K562 (cell line): Measurements from ENCODE around the gene SERTAD3. TPM values are rescaled to one million over a fixed set of nuclear protein-coding genes. Genes with fewer than 3 reads are reported as not detected.
"Not testable (repeated sequence)": the region's sequence is repeated elsewhere in the genome, so short reads cannot be mapped to it uniquely, and the experiment has no call there.

Experiments used
- ATAC-seq: fragments of 200-7000 bp; cut with Tn5 transposase; 3 replicates; pipeline ENCODE4 v1.9.1; 2020; ENCODE audit warnings: moderate library complexity
- BruUV-seq: library from RNA; stranded (reverse); fragments of 400-500 nt; replicated peaks from 2 replicates; lab custom pipeline; 2021; lab: Mats Ljungman, UMichigan
- CTCF ChIA-PET: fragments of 300-600 bp; formaldehyde crosslinking; extraction: SDS; loops from one replicate; lab custom pipeline; 2021; ENCODE audit warnings: low intra/inter-chr PET ratio; lab: Yijun Ruan, JAX
- POLR2A ChIA-PET: fragments of 300-600, 350-650 bp; sonication (Branson Sonifier 250); formaldehyde crosslinking; extraction: SDS; loops from one replicate; lab custom pipeline; 2021; ENCODE audit warnings: antibody characterized with exemption, inconsistent platforms; lab: Yijun Ruan, JAX
- DNase-seq, 4 experiments: peaks; one replicate each; pipeline versions ENCODE4 v3.0.0 to v3.0.0-alpha.2; 2011 to 2018; ENCODE audit warnings: low spot score in 3 of 4, mixed read lengths in 3 of 4; ENCODE audit errors: extremely low read depth in 1 of 4
- FAIRE-seq: peaks from 2 replicates; lab custom pipeline; 2011; peaks lifted over from hg19 to GRCh38; lab: Jason Lieb, UNC
- H2AFZ ChIP-seq: 2 replicates; pipeline ENCODE4 v1.6.0; 2011; ENCODE audit warnings: low read depth, low read length, control low read depth, inconsistent platforms
- H3K27ac ChIP-seq: fragments of 200-600 bp; 3 replicates; pipeline ENCODE4 v1.8.0; 2011; ENCODE audit warnings: low read depth, mild to moderate bottlenecking, control low read depth, inconsistent platforms, low read length, moderate library complexity, mixed read lengths; ENCODE audit errors: extremely low read depth
- H3K27me3 ChIP-seq, 2 experiments: fragments of 300-600 bp in 1 of 2; 2 replicates in 1 of 2; 3 replicates in 1 of 2; pipeline versions ENCODE4 v1.6.0 to v1.8.0; 2011; ENCODE audit warnings: inconsistent platforms in 2 of 2, low read length in 2 of 2, mild to moderate bottlenecking in 1 of 2, mixed read lengths in 1 of 2, moderate library complexity in 1 of 2; ENCODE audit not compliant: control insufficient read depth in 2 of 2, insufficient read depth in 2 of 2
- H3K36me3 ChIP-seq: fragments of 300-600 bp; 3 replicates; pipeline ENCODE4 v1.8.0; 2011; ENCODE audit warnings: mild to moderate bottlenecking, low read length, inconsistent platforms; ENCODE audit not compliant: control insufficient read depth, insufficient read depth
- H3K4me1 ChIP-seq, 2 experiments: fragments of 200-600 bp in 1 of 2; replicated peaks in 1 of 2; 2 replicates in 1 of 2; 3 replicates in 1 of 2; pipeline versions ENCODE4 v1.5.1 to v1.8.0; 2011; ENCODE audit warnings: inconsistent platforms in 2 of 2, low read length in 2 of 2, mild to moderate bottlenecking in 1 of 2, mixed read lengths in 1 of 2, moderate library complexity in 1 of 2; ENCODE audit not compliant: control insufficient read depth in 2 of 2, insufficient read depth in 2 of 2
- H3K4me2 ChIP-seq: 2 replicates; pipeline ENCODE4 v1.6.1; 2011; ENCODE audit warnings: low read length, control low read depth, inconsistent platforms, mixed read lengths; ENCODE audit not compliant: insufficient read depth
- H3K4me3 ChIP-seq: fragments of 200-600 bp; sonication (generic), shearing (Covaris generic); 2 replicates; pipeline ENCODE4 v1.5.1; 2016; ENCODE audit warnings: control low read depth, inconsistent platforms
- H3K79me2 ChIP-seq: fragments of 200-600 bp; 3 replicates; pipeline ENCODE4 v1.8.0; 2011; ENCODE audit warnings: low read length, inconsistent platforms; ENCODE audit not compliant: control insufficient read depth, insufficient read depth
- H3K9ac ChIP-seq, 2 experiments: 2 replicates each; pipeline versions ENCODE4 v1.6.0 to v1.6.1; 2011; ENCODE audit warnings: low read depth in 2 of 2, low read length in 2 of 2, control low read depth in 1 of 2, inconsistent platforms in 1 of 2, mild to moderate bottlenecking in 1 of 2, mixed read lengths in 1 of 2; ENCODE audit not compliant: insufficient read depth in 1 of 2
- H3K9me1 ChIP-seq: one replicate; pipeline ENCODE4 v1.6.0; 2011; ENCODE audit warnings: inconsistent platforms, mild to moderate bottlenecking, low read length, moderate library complexity; ENCODE audit not compliant: control insufficient read depth, insufficient read depth
- H3K9me3 ChIP-seq: replicated peaks from 2 replicates; pipeline ENCODE4 v1.5.1; 2011; ENCODE audit warnings: low read depth, low read length, inconsistent platforms; ENCODE audit not compliant: control insufficient read depth, insufficient read depth
- H4K20me1 ChIP-seq: replicated peaks from 2 replicates; pipeline ENCODE4 v1.6.1; 2011; ENCODE audit warnings: low read length, inconsistent platforms, mixed read lengths; ENCODE audit not compliant: control insufficient read depth, insufficient read depth
- ATF7 ChIP-seq: fragments of 450-650 bp; IDR thresholded peaks from 2 replicates; pipeline ENCODE4 v1.7.1; 2014; ENCODE audit warnings: mild to moderate bottlenecking, moderate library complexity
- C11orf30 ChIP-seq: fragments of 450-650 bp; IDR thresholded peaks from 2 replicates; pipeline ENCODE4 v1.6.1; 2016; ENCODE audit warnings: low read depth, mild to moderate bottlenecking
- CBFA2T3 ChIP-seq: fragments of 450-650 bp; IDR thresholded peaks from 2 replicates; pipeline ENCODE4 v1.6.1; 2017
- CEBPB ChIP-seq: fragments of 450-650 bp; IDR thresholded peaks from 2 replicates; pipeline ENCODE4 v1.6.1; 2016; ENCODE audit warnings: missing genetic modification characterization, missing compliant biosample characterization
- DPF2 ChIP-seq: fragments of 450-650 bp; IDR thresholded peaks from 2 replicates; pipeline ENCODE4 v1.6.1; 2016
- EP300 ChIP-seq: IDR thresholded peaks from 2 replicates; pipeline ENCODE4 v1.6.1; 2012; ENCODE audit warnings: low read length, improper control_type of control experiment
- GATA2 ChIP-seq: sonication (generic); formaldehyde crosslinking; IDR thresholded peaks from 2 replicates; pipeline ENCODE4 v1.4.0; 2020; ENCODE audit warnings: mild to moderate bottlenecking, missing genetic modification reagents
- JUN ChIP-seq, 2 experiments: sonication (generic) in 1 of 2; formaldehyde crosslinking in 1 of 2; IDR thresholded peaks; 2 replicates each; pipeline versions ENCODE4 v1.6.1 to v1.8.0; 2012 to 2022; ENCODE audit warnings: borderline replicate concordance in 2 of 2, mild to moderate bottlenecking in 2 of 2, improper control_type of control experiment in 1 of 2, low read depth in 1 of 2, low read length in 1 of 2, missing genetic modification reagents in 1 of 2
- MAFF ChIP-seq: IDR thresholded peaks from 2 replicates; pipeline ENCODE4 v1.6.1; 2012; ENCODE audit warnings: low read length, improper control_type of control experiment
- MLLT1 ChIP-seq, 2 experiments: fragments of 450-650 bp; IDR thresholded peaks; 2 replicates each; pipeline ENCODE4 v1.6.1; 2016
- NBN ChIP-seq: fragments of 450-650 bp; IDR thresholded peaks from 2 replicates; pipeline ENCODE4 v1.6.1; 2016; ENCODE audit warnings: low read depth, mild to moderate bottlenecking
- POLR2A ChIP-seq: fragments of 450-650 bp; conservative IDR thresholded peaks from 2 replicates; pipeline ENCODE4 v1.6.1; 2016
- PRDM10 ChIP-seq: fragments of 450-650 bp; IDR thresholded peaks from 2 replicates; pipeline ENCODE4 v1.6.1; 2018; ENCODE audit not compliant: partially characterized antibody
- TRIM24 ChIP-seq, 2 experiments: fragments of 450-650 bp; IDR thresholded peaks; 2 replicates each; pipeline ENCODE4 v1.6.1; 2016
- ZNF347 ChIP-seq: fragments of 450-650 bp; formaldehyde crosslinking; IDR thresholded peaks from 2 replicates; pipeline ENCODE4 v1.4.0; 2020; ENCODE audit warnings: low read depth, mild to moderate bottlenecking, moderate library complexity
- WGBS: fragments of 100-300 bp; shearing (Covaris generic); methylation state at CpG from one replicate; pipeline ENCODE4 v1.1.6; 2016; ENCODE audit warnings: low coverage, mixed read lengths; ENCODE audit not compliant: insufficient coverage; ENCODE audit errors: missing lambda C conversion rate; 5-methylcytosine and 5-hydroxymethylcytosine counted together
- in situ Hi-C: fragments of 300-500 bp; cut with MboI; formaldehyde crosslinking; loops from 4 replicates; pipeline ENCODE4 v1.15.0; 2018; ENCODE audit warnings: inconsistent platforms, mixed read lengths
- intact Hi-C: fragments of 100-400 bp; cut with micrococcal nuclease; formaldehyde crosslinking; loops from 2 replicates; pipeline ENCODE4 v1.14.2; 2022
- polyA plus RNA-seq, 8 experiments: library from polyadenylated mRNA; depleted of rRNA in 4 of 8; stranded (reverse) in 5 of 8; unstranded in 3 of 8; fragments of >200 nt; fragmentation: Nextera tagmentation in 2 of 8; fragmentation: Illumina TruSeq in 1 of 8; extraction: Ambion mirVana in 2 of 8; extraction: Trizol in 1 of 8; gene quantifications; 2 replicates each; pipeline versions ENCODE4 v1.2.1 to v1.2.3, GENCODE V29; 2011 to 2014; ENCODE audit warnings: inconsistent platforms in 1 of 8, missing spikeins in 1 of 8
- total RNA-seq, 7 experiments: library from RNA; depleted of rRNA in 6 of 7; stranded (reverse); fragments of >200 nt in 6 of 7; fragmentation: Illumina TruSeq in 2 of 7; extraction: Trizol in 2 of 7; gene quantifications; 2 replicates each; pipeline versions ENCODE4 v1.2.1 to v1.2.3, GENCODE V29; 2011 to 2021; ENCODE audit warnings: low replicate concordance in 1 of 7

Gene SERTAD3
- total and polyA plus RNA-seq, 9 of the 15 experiments (the other 6 are each of a cell fraction or from before 2014, with no cell fraction given), result 5.4 to 28.9 (median 17.5) TPM

GRCh38 chr19:40464059-40465024 is 20.2 kb upstream of the SERTAD3 start (continued):
- TF ChIP-seq GATA2 (CRISPR knock-in tag) (peak; percentile 90), ZNF347 (CRISPR knock-in tag) (no peak)
- TF ChIP-seq, all 486 proteins: peak for 176

GRCh38 chr19:40463587-40464037 is 19.5 kb upstream of the SERTAD3 start:
- H3K9me1 ChIP-seq; H2AFZ ChIP-seq; H3K27me3 ChIP-seq; H4K20me1 ChIP-seq; H3K9me3 ChIP-seq; in situ Hi-C loops; TF ChIP-seq JUN (CRISPR knock-in tag; IDR thresholded peaks at IDR 0.05; ENCODE audit: borderline replicate concordance): not testable (repeated sequence)
- Histone ChIP-seq H3K79me2 (peaks cover 72% of the 10 kb centered on the region), H3K4me3 (peak overlapping the region; percentile 91), H3K4me2 (peak overlapping the region; percentile 91), H3K36me3 (peaks cover 26% of the 10 kb centered on the region), H3K9ac (peak overlapping the region; percentile 38 to 99; a peak in 2 of 4 replicates), H3K27ac (peak overlapping the region; percentile 96), H3K4me1 (peaks cover 19 to 55% of the 10 kb centered on the region in 2 experiments; a peak in 4 of 5 replicates)
- FAIRE-seq, result peak; percentile 71
- ChIA-PET POLR2A (interaction anchor here (0.6 to 4.0 kb wide), 21 partner anchors 9 to 481 kb away, joined by 3 to 43 read pairs (median 3); partner anchors contain the start of genes SERTAD1 and SERTAD3), CTCF (interaction anchor here (0.9 to 1.9 kb wide), 4 partner anchors 135 to 171 kb away, joined by 3 to 12 read pairs (median 6); no protein-coding TSS in a partner anchor)
- DNase-seq, result peak in 1 of 4 experiments; percentile 77
- 2% methylated on average over 12 of the region's 12 CpGs for WGBS
- peak; percentile 11; the same call in 1 of the 3 replicates for ATAC-seq
- intact Hi-C loops, result loop anchor here (1.0 to 2.0 kb wide), 2 partner anchors 65 to 135 kb away; no protein-coding TSS in a partner anchor
- BruUV-seq, result TSS peak; percentile 49
- TF ChIP-seq POLR2A, result peak; percentile 39; the same call in 1 of the 2 replicates
- TF ChIP-seq EP300, result 0 out of 2 replicates have a peak, but pooled peaks have one; percentile 13
- TF ChIP-seq MAFF, result 0 out of 2 replicates have a peak, but pooled peaks have one; percentile 3
- TF ChIP-seq NBN, result peak; percentile 20; the same call in 1 of the 2 replicates
- TF ChIP-seq MLLT1 (IDR thresholded peaks at IDR 0.05), result peak; percentile 41 to 61; a peak in 1 of 4 replicates
- peak; percentile 74 for TF ChIP-seq ATF7
- TF ChIP-seq CEBPB (tag), result peak; percentile 91
- TF ChIP-seq DPF2, result peak; percentile 54; the same call in 1 of the 2 replicates
- TF ChIP-seq C11orf30, result peak; percentile 76
- peak; percentile 24 for TF ChIP-seq PRDM10
- TF ChIP-seq TRIM24 (IDR thresholded peaks at IDR 0.05), result peak in 1 of 2 experiments; percentile 30; a peak in 1 of 4 replicates
- TF ChIP-seq CBFA2T3, result peak; percentile 36; the same call in 1 of the 2 replicates
- TF ChIP-seq JUN (IDR thresholded peaks at IDR 0.05; ENCODE audit: borderline replicate concordance, low read depth, low read length), result peak; percentile 66; the same call in 1 of the 2 replicates
